K562 (cell line): Measurements from ENCODE around the gene CSAD. TPM values are rescaled to one million over a fixed set of nuclear protein-coding genes. Genes with fewer than 3 reads are reported as not detected.

Source experiments
- ATAC-seq: fragments of 200-7000 bp; cut with Tn5 transposase; 3 replicates; pipeline ENCODE4 v1.9.1; 2020; ENCODE audit warnings: moderate library complexity
- BruUV-seq: library from RNA; stranded (reverse); fragments of 400-500 nt; replicated peaks from 2 replicates; lab custom pipeline; 2021; lab: Mats Ljungman, UMichigan
- CTCF ChIA-PET: fragments of 300-600 bp; formaldehyde crosslinking; extraction: SDS; loops from one replicate; lab custom pipeline; 2021; ENCODE audit warnings: low intra/inter-chr PET ratio; lab: Yijun Ruan, JAX
- POLR2A ChIA-PET: fragments of 300-600, 350-650 bp; sonication (Branson Sonifier 250); formaldehyde crosslinking; extraction: SDS; loops from one replicate; lab custom pipeline; 2021; ENCODE audit warnings: antibody characterized with exemption, inconsistent platforms; lab: Yijun Ruan, JAX
- DNase-seq, 4 experiments: peaks; one replicate each; pipeline versions ENCODE4 v3.0.0 to v3.0.0-alpha.2; 2011 to 2018; ENCODE audit warnings: low spot score in 3 of 4, mixed read lengths in 3 of 4; ENCODE audit errors: extremely low read depth in 1 of 4
- FAIRE-seq: peaks from 2 replicates; lab custom pipeline; 2011; peaks lifted over from hg19 to GRCh38; lab: Jason Lieb, UNC
- H2AFZ ChIP-seq: 2 replicates; pipeline ENCODE4 v1.6.0; 2011; ENCODE audit warnings: low read depth, low read length, control low read depth, inconsistent platforms
- H3K27ac ChIP-seq: fragments of 200-600 bp; 3 replicates; pipeline ENCODE4 v1.8.0; 2011; ENCODE audit warnings: low read depth, mild to moderate bottlenecking, control low read depth, inconsistent platforms, low read length, moderate library complexity, mixed read lengths; ENCODE audit errors: extremely low read depth
- H3K27me3 ChIP-seq, 2 experiments: fragments of 300-600 bp in 1 of 2; 2 replicates in 1 of 2; 3 replicates in 1 of 2; pipeline versions ENCODE4 v1.6.0 to v1.8.0; 2011; ENCODE audit warnings: inconsistent platforms in 2 of 2, low read length in 2 of 2, mild to moderate bottlenecking in 1 of 2, mixed read lengths in 1 of 2, moderate library complexity in 1 of 2; ENCODE audit not compliant: control insufficient read depth in 2 of 2, insufficient read depth in 2 of 2
- H3K36me3 ChIP-seq: fragments of 300-600 bp; 3 replicates; pipeline ENCODE4 v1.8.0; 2011; ENCODE audit warnings: mild to moderate bottlenecking, low read length, inconsistent platforms; ENCODE audit not compliant: control insufficient read depth, insufficient read depth
- H3K4me1 ChIP-seq, 2 experiments: fragments of 200-600 bp in 1 of 2; replicated peaks in 1 of 2; 2 replicates in 1 of 2; 3 replicates in 1 of 2; pipeline versions ENCODE4 v1.5.1 to v1.8.0; 2011; ENCODE audit warnings: inconsistent platforms in 2 of 2, low read length in 2 of 2, mild to moderate bottlenecking in 1 of 2, mixed read lengths in 1 of 2, moderate library complexity in 1 of 2; ENCODE audit not compliant: control insufficient read depth in 2 of 2, insufficient read depth in 2 of 2
- H3K4me2 ChIP-seq: 2 replicates; pipeline ENCODE4 v1.6.1; 2011; ENCODE audit warnings: low read length, control low read depth, inconsistent platforms, mixed read lengths; ENCODE audit not compliant: insufficient read depth
- H3K4me3 ChIP-seq: fragments of 200-600 bp; sonication (generic), shearing (Covaris generic); 2 replicates; pipeline ENCODE4 v1.5.1; 2016; ENCODE audit warnings: control low read depth, inconsistent platforms
- H3K79me2 ChIP-seq: fragments of 200-600 bp; 3 replicates; pipeline ENCODE4 v1.8.0; 2011; ENCODE audit warnings: low read length, inconsistent platforms; ENCODE audit not compliant: control insufficient read depth, insufficient read depth
- H3K9ac ChIP-seq, 2 experiments: 2 replicates each; pipeline versions ENCODE4 v1.6.0 to v1.6.1; 2011; ENCODE audit warnings: low read depth in 2 of 2, low read length in 2 of 2, control low read depth in 1 of 2, inconsistent platforms in 1 of 2, mild to moderate bottlenecking in 1 of 2, mixed read lengths in 1 of 2; ENCODE audit not compliant: insufficient read depth in 1 of 2
- H3K9me1 ChIP-seq: one replicate; pipeline ENCODE4 v1.6.0; 2011; ENCODE audit warnings: inconsistent platforms, mild to moderate bottlenecking, low read length, moderate library complexity; ENCODE audit not compliant: control insufficient read depth, insufficient read depth
- H3K9me3 ChIP-seq: replicated peaks from 2 replicates; pipeline ENCODE4 v1.5.1; 2011; ENCODE audit warnings: low read depth, low read length, inconsistent platforms; ENCODE audit not compliant: control insufficient read depth, insufficient read depth
- H4K20me1 ChIP-seq: replicated peaks from 2 replicates; pipeline ENCODE4 v1.6.1; 2011; ENCODE audit warnings: low read length, inconsistent platforms, mixed read lengths; ENCODE audit not compliant: control insufficient read depth, insufficient read depth
- BRD4 ChIP-seq: fragments of 200-600 bp; sonication (generic); IDR thresholded peaks from 2 replicates; pipeline ENCODE4 v1.6.1; 2017; ENCODE audit warnings: inconsistent platforms
- C11orf30 ChIP-seq: fragments of 450-650 bp; IDR thresholded peaks from 2 replicates; pipeline ENCODE4 v1.6.1; 2016; ENCODE audit warnings: low read depth, mild to moderate bottlenecking
- ELF1 ChIP-seq: fragments of 200-800 bp; sonication (Bioruptor generic); IDR thresholded peaks from 2 replicates; pipeline ENCODE4 v1.6.1; 2016; ENCODE audit warnings: missing genetic modification characterization, missing compliant biosample characterization
- ETV5 ChIP-seq: sonication (generic); formaldehyde crosslinking; IDR thresholded peaks from 2 replicates; pipeline ENCODE4 v1.4.0; 2020; ENCODE audit warnings: low read depth, mild to moderate bottlenecking, missing genetic modification reagents
- HDAC3 ChIP-seq: fragments of 450-650 bp; IDR thresholded peaks from 2 replicates; pipeline ENCODE4 v1.6.1; 2018; ENCODE audit warnings: borderline replicate concordance, mild to moderate bottlenecking, moderate library complexity; ENCODE audit not compliant: partially characterized antibody
- HDGF ChIP-seq: fragments of 450-650 bp; IDR thresholded peaks from 2 replicates; pipeline ENCODE4 v1.6.1; 2016
- HLTF ChIP-seq: fragments of 450-650 bp; IDR thresholded peaks from 2 replicates; pipeline ENCODE4 v1.6.1; 2016
- HMGXB4 ChIP-seq: sonication (generic); formaldehyde crosslinking; IDR thresholded peaks from 2 replicates; pipeline ENCODE4 v1.8.1; 2023; ENCODE audit warnings: mild to moderate bottlenecking, missing genetic modification reagents
- JUND ChIP-seq, 2 experiments: IDR thresholded peaks; 2 replicates in 1 of 2; 3 replicates in 1 of 2; pipeline ENCODE4 v1.6.1; 2011; ENCODE audit warnings: borderline replicate concordance in 2 of 2, low read depth in 2 of 2, low read length in 2 of 2, improper control_type of control experiment in 1 of 2, missing biosample characterization in 1 of 2, missing genetic modification characterization in 1 of 2, missing genetic modification reagents in 1 of 2
- KLF10 ChIP-seq: fragments of 250-450 bp; sonication (Bioruptor Pico); IDR thresholded peaks from 2 replicates; pipeline ENCODE4 v1.6.1; 2021; ENCODE audit warnings: matching md5 sums
- NEUROD1 ChIP-seq: fragments of 150-350 bp; IDR thresholded peaks from 2 replicates; pipeline ENCODE4 v1.6.1; 2014; ENCODE audit warnings: borderline replicate concordance, low read length, low read depth; ENCODE audit not compliant: partially characterized antibody
- NKRF ChIP-seq: fragments of 450-650 bp; IDR thresholded peaks from 2 replicates; pipeline ENCODE4 v1.6.1; 2016; ENCODE audit warnings: borderline replicate concordance
- SFPQ ChIP-seq: fragments of 200-400 bp; formaldehyde crosslinking; IDR thresholded peaks from 2 replicates; pipeline ENCODE4 v1.6.1; 2017; ENCODE audit warnings: mild to moderate bottlenecking, low read depth, low read length, moderate library complexity
- TAF15 ChIP-seq: fragments of 200-400 bp; formaldehyde crosslinking; IDR thresholded peaks from 2 replicates; pipeline ENCODE4 v1.6.1; 2017; ENCODE audit warnings: mild to moderate bottlenecking, low read depth, low read length, moderate library complexity
- ZBTB2 ChIP-seq: fragments of 450-650 bp; IDR thresholded peaks from 2 replicates; pipeline ENCODE4 v1.6.1; 2016; ENCODE audit warnings: antibody characterized with exemption
- ZNF143 ChIP-seq: sonication (generic); formaldehyde crosslinking; IDR thresholded peaks from 2 replicates; pipeline ENCODE4 v1.9.0; 2022; ENCODE audit warnings: mild to moderate bottlenecking, missing genetic modification reagents
- WGBS: fragments of 100-300 bp; shearing (Covaris generic); methylation state at CpG from one replicate; pipeline ENCODE4 v1.1.6; 2016; ENCODE audit warnings: low coverage, mixed read lengths; ENCODE audit not compliant: insufficient coverage; ENCODE audit errors: missing lambda C conversion rate; 5-methylcytosine and 5-hydroxymethylcytosine counted together
- in situ Hi-C: fragments of 300-500 bp; cut with MboI; formaldehyde crosslinking; loops from 4 replicates; pipeline ENCODE4 v1.15.0; 2018; ENCODE audit warnings: inconsistent platforms, mixed read lengths
- intact Hi-C: fragments of 100-400 bp; cut with micrococcal nuclease; formaldehyde crosslinking; loops from 2 replicates; pipeline ENCODE4 v1.14.2; 2022
- polyA plus RNA-seq, 8 experiments: library from polyadenylated mRNA; depleted of rRNA in 4 of 8; stranded (reverse) in 5 of 8; unstranded in 3 of 8; fragments of >200 nt; fragmentation: Nextera tagmentation in 2 of 8; fragmentation: Illumina TruSeq in 1 of 8; extraction: Ambion mirVana in 2 of 8; extraction: Trizol in 1 of 8; gene quantifications; 2 replicates each; pipeline versions ENCODE4 v1.2.1 to v1.2.3, GENCODE V29; 2011 to 2014; ENCODE audit warnings: inconsistent platforms in 1 of 8, missing spikeins in 1 of 8
- total RNA-seq, 7 experiments: library from RNA; depleted of rRNA in 6 of 7; stranded (reverse); fragments of >200 nt in 6 of 7; fragmentation: Illumina TruSeq in 2 of 7; extraction: Trizol in 2 of 7; gene quantifications; 2 replicates each; pipeline versions ENCODE4 v1.2.1 to v1.2.3, GENCODE V29; 2011 to 2021; ENCODE audit warnings: low replicate concordance in 1 of 7

Gene CSAD
- total and polyA plus RNA-seq, 9 of the 15 experiments (the other 6 are each of a cell fraction or from before 2014, with no cell fraction given) = 1.8 to 19.6 (median 8.1) TPM

GRCh38 chr12:53118751-53119300 lies 61.9 kb downstream of the CSAD start:
- peak overlapping the region in 1 of 2 experiments; percentile 36; a peak in 1 of 4 replicates for H3K9ac ChIP-seq
- H3K27me3 ChIP-seq = no peaks in the 10 kb centered on the region
- WGBS = 7% methylated on average over 7 of the region's 8 CpGs
- ChIA-PET CTCF (no interaction called here), POLR2A (no interaction called here)
- intact Hi-C loops = no loop called here
- ATAC-seq (no peak), FAIRE-seq (no peak), DNase-seq (no peak)
- no TSS peak for BruUV-seq
- no peaks in the 10 kb centered on the region for H3K9me1 ChIP-seq
- peaks cover 4 to 16% of the 10 kb centered on the region in 2 experiments; a peak in 3 of 5 replicates for H3K4me1 ChIP-seq
- no peaks in the 10 kb centered on the region for H3K9me3 ChIP-seq
- no peak overlapping the region for H3K4me3 ChIP-seq
- no peak overlapping the region for H2AFZ ChIP-seq
- no peak overlapping the region for H3K4me2 ChIP-seq
- no peaks in the 10 kb centered on the region for H4K20me1 ChIP-seq
- H3K79me2 ChIP-seq = no peaks in the 10 kb centered on the region
- in situ Hi-C loops = no loop called here
- H3K36me3 ChIP-seq = no peaks in the 10 kb centered on the region
- no peak overlapping the region for H3K27ac ChIP-seq
- TF ChIP-seq ZBTB2 (no peak), ELF1 (tag) (no peak), ETV5 (no peak), HLTF (no peak), NKRF (no peak), NEUROD1 (no peak), JUND (IDR thresholded peaks at IDR 0.05; ENCODE audit: borderline replicate concordance, low read depth, low read length) (no peak), JUND (tag; IDR thresholded peaks at IDR 0.05; ENCODE audit: borderline replicate concordance, low read depth, low read length) (no peak), TAF15 (no peak), BRD4 (no peak), HDAC3 (no peak), HDGF (no peak), HMGXB4 (no peak), KLF10 (CRISPR knock-in tag) (no peak), SFPQ (no peak), ZNF143 (no peak), C11orf30 (no peak)
